ENCODE data around the gene AP1S3. TPM values are rescaled to one million over a fixed set of nuclear protein-coding genes. Genes with fewer than 3 reads are reported as not detected.

Gene AP1S3
- total RNA-seq, 1 donor from 2014 or later = 5.2 TPM

- no peak for TF ChIP-seq CTCF (IDR thresholded peaks at IDR 0.05)
- Mint-ChIP-seq H3K27me3 (ENCODE audit: low read depth) (no peaks in the 10 kb centered on the region), H3K27ac (ENCODE audit: unreplicated experiment) (peak overlapping the region; percentile 33), H3K36me3 (ENCODE audit: low read depth) (no peaks in the 10 kb centered on the region), H3K4me1 (ENCODE audit: low read depth) (peaks cover 30% of the 10 kb centered on the region), H3K9me3 (ENCODE audit: low read depth) (no peaks in the 10 kb centered on the region), H3K4me3 (ENCODE audit: unreplicated experiment) (peak overlapping the region; percentile 2)
- DNase-seq (ENCODE audit: low spot score) = no peak
These were observed 32.4 kb downstream of the AP1S3 start for GRCh38 chr2:223805008-223805407.

GRCh38 chr2:223801736-223802135 is 35.6 kb downstream of the AP1S3 start:
- DNase-seq (ENCODE audit: low spot score) = no peak
- no peaks in the 10 kb centered on the region for H3K27me3 Mint-ChIP-seq (ENCODE audit: low read depth)
- peak overlapping the region; percentile 1 for H3K27ac Mint-ChIP-seq (ENCODE audit: unreplicated experiment)
- peaks cover 57% of the 10 kb centered on the region for H3K4me1 Mint-ChIP-seq (ENCODE audit: low read depth)
- TF ChIP-seq CTCF (IDR thresholded peaks at IDR 0.05) = no peak
- H3K4me3 Mint-ChIP-seq (ENCODE audit: unreplicated experiment) = no peak overlapping the region
- no peaks in the 10 kb centered on the region for H3K36me3 Mint-ChIP-seq (ENCODE audit: low read depth)
- H3K9me3 Mint-ChIP-seq (ENCODE audit: low read depth) = no peaks in the 10 kb centered on the region

- H3K27ac Mint-ChIP-seq (ENCODE audit: unreplicated experiment) = no peak overlapping the region
- H3K4me3 Mint-ChIP-seq (ENCODE audit: unreplicated experiment) = no peak overlapping the region
- H3K36me3 Mint-ChIP-seq (ENCODE audit: low read depth) = no peaks in the 10 kb centered on the region
- no peaks in the 10 kb centered on the region for H3K27me3 Mint-ChIP-seq (ENCODE audit: low read depth)
- no peaks in the 10 kb centered on the region for H3K9me3 Mint-ChIP-seq (ENCODE audit: low read depth)
- TF ChIP-seq CTCF (IDR thresholded peaks at IDR 0.05) = no peak
- H3K4me1 Mint-ChIP-seq (ENCODE audit: low read depth) = peaks cover 58% of the 10 kb centered on the region
- DNase-seq (ENCODE audit: low spot score) = no peak
These were observed 36.5 kb downstream of the AP1S3 start for GRCh38 chr2:223800908-223801307.

- H3K27me3 Mint-ChIP-seq (ENCODE audit: low read depth) = no peaks in the 10 kb centered on the region
- peak; percentile 94 for TF ChIP-seq CTCF (IDR thresholded peaks at IDR 0.05)
- peaks cover 43% of the 10 kb centered on the region for H3K4me1 Mint-ChIP-seq (ENCODE audit: low read depth)
- H3K4me3 Mint-ChIP-seq (ENCODE audit: unreplicated experiment) = no peak overlapping the region
- H3K27ac Mint-ChIP-seq (ENCODE audit: unreplicated experiment) = peak overlapping the region; percentile 2
- no peaks in the 10 kb centered on the region for H3K9me3 Mint-ChIP-seq (ENCODE audit: low read depth)
- no peak for DNase-seq (ENCODE audit: low spot score)
- no peaks in the 10 kb centered on the region for H3K36me3 Mint-ChIP-seq (ENCODE audit: low read depth)
These were observed 39.3 kb downstream of the AP1S3 start for GRCh38 chr2:223797811-223798721.

GRCh38 chr2:223797037-223797436 is 40.3 kb downstream of the AP1S3 start:
- peak overlapping the region; percentile 88 for H3K27ac Mint-ChIP-seq (ENCODE audit: unreplicated experiment)
- no peak overlapping the region for H3K4me3 Mint-ChIP-seq (ENCODE audit: unreplicated experiment)
- no peaks in the 10 kb centered on the region for H3K36me3 Mint-ChIP-seq (ENCODE audit: low read depth)
- no peak for TF ChIP-seq CTCF (IDR thresholded peaks at IDR 0.05)
- DNase-seq (ENCODE audit: low spot score) = no peak
- peaks cover 43% of the 10 kb centered on the region for H3K4me1 Mint-ChIP-seq (ENCODE audit: low read depth)
- no peaks in the 10 kb centered on the region for H3K27me3 Mint-ChIP-seq (ENCODE audit: low read depth)
- peaks cover 5% of the 10 kb centered on the region for H3K9me3 Mint-ChIP-seq (ENCODE audit: low read depth)

All from chondrocyte (in vitro differentiated cells).